NCI-H146 treated with DMSO at 0.1 percent for 48 hours (cell line): ENCODE results near the gene DOK7.
A peak's percentile ranks its signal among the peaks of the same experiment; 100 is the strongest.
"Not testable (repeated sequence)": the region's sequence is repeated elsewhere in the genome, so short reads cannot be mapped to it uniquely, and the experiment has no call there.

Experiments used
- DNase-seq: peaks from one replicate; lab custom pipeline; 2025; ENCODE audit not compliant: unreplicated experiment; lab: John Stamatoyannopoulos, UW

DOK7 gene

GRCh38 chr4:3442959-3443749 lies 20.0 kb upstream of the DOK7 start:
- DNase-seq: peak; percentile 6

- DNase-seq: no peak
These were observed 19.3 kb upstream of the DOK7 start for GRCh38 chr4:3443750-3444309.

- no peak for DNase-seq
These were observed 18.6 kb upstream of the DOK7 start for GRCh38 chr4:3444351-3445110.

- DNase-seq: no peak
These were observed 17.8 kb upstream of the DOK7 start for GRCh38 chr4:3445111-3445820.

GRCh38 chr4:3445829-3446545 lies 17.1 kb upstream of the DOK7 start:
- no peak for DNase-seq

- no peak for DNase-seq
These were observed 16.3 kb upstream of the DOK7 start for GRCh38 chr4:3446631-3447320.

GRCh38 chr4:3447431-3448395 lies 15.4 kb upstream of the DOK7 start:
- DNase-seq: no peak

GRCh38 chr4:3449047-3449573 lies 14.0 kb upstream of the DOK7 start:
- no peak for DNase-seq

- DNase-seq: no peak
These were observed 13.3 kb upstream of the DOK7 start for GRCh38 chr4:3449574-3450534.

GRCh38 chr4:3450643-3451042 lies 12.5 kb upstream of the DOK7 start:
- no peak for DNase-seq

- DNase-seq: peak; percentile 31
These were observed 11.2 kb upstream of the DOK7 start for GRCh38 chr4:3451956-3452355.

- peak; percentile 59 for DNase-seq
These were observed 10.7 kb upstream of the DOK7 start for GRCh38 chr4:3452376-3452775.

GRCh38 chr4:3455596-3455995 lies 7.5 kb upstream of the DOK7 start:
- not testable (repeated sequence) for DNase-seq

- no peak for DNase-seq
These were observed 4.7 kb upstream of the DOK7 start for GRCh38 chr4:3458371-3458770.

- not testable (repeated sequence) for DNase-seq
These were observed 4.0 kb upstream of the DOK7 start for GRCh38 chr4:3459156-3459555.

- no peak for DNase-seq
These were observed 2.2 kb upstream of the DOK7 start for GRCh38 chr4:3460926-3461325.

- no peak for DNase-seq
These were observed 1.4 kb upstream of the DOK7 start for GRCh38 chr4:3461515-3462291.
